ENCODE measurements around the gene SCLY.

The SCLY gene

DNA sequence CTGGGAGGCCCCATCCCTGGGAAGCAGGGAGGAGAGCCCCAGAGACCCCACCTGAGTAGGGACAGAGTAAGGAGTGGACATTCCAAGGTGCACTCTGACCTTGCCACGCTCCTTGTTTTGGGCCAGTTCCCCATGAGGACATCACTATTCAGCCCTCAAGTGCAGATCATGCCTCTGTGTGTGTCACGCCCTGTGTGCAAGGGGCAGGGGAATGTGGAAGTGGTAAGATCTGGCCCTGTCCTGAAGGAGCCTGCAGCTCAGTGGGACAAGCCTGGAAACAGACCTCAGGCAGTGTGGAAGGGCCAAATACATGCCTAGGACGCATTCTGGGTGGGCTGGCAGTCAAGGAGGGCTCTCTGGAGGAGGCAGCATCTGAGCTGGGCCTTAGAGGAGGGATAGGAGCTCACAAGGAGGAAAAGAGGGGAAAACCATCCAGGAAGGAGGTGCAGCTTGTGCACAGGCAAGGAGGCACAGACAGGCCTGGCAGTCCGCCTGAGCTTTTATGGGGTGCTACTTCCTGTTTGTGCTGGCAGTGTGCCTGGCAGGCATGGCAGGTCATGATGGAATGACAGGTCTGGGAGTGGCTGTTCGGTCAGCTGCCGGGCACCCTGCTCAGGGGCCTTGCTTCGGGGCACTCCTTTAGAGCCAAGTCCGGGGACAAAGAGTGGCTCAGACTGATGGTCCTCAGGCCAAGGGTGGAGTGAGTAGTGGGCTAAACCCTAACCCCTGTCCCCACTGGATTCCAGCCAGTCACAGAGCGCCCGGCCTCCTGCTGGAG, 80.9 kb downstream of the SCLY start:
- no peak for DNase-seq

DNA sequence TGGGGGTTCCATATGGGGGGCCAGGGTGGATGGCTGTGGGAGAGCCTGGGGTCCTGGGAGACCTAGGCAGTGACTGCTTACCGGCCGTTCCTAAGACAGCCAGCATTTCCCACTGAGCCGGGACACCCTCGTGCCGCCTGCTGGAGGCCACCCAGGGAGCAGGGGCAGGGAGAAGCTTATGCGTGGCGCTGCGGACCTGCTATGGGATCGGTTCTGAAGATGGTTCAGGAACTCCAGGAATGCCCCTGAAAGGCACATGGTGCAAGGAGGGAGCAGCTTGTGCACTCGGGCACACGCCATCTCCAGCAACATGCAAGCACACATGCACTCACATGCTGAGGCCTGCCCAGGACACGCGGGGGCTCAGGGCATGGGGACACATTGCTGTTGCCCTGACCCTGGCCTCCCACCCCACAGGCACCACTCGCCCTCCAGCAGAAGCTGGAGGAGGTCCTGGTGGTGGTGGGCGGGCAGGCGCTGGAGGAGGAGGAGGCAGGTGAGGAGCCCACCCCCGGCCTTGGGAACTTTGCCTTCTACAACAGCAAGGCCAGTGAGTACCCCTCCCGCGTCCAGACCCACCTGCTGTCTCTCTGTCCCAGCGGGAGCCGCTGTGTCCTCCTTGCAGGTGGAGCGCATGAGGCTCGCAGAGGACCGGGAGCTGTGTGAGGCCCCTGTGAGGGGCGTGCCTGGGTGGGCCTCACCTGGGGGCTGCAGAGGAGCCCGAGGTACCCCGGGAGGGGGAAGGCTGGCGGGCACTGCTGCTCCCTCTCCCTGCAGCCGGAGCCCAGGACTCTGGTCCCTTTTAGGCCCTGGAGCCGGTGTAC, 81.8 kb downstream of the SCLY start:
- no peak for DNase-seq

DNA sequence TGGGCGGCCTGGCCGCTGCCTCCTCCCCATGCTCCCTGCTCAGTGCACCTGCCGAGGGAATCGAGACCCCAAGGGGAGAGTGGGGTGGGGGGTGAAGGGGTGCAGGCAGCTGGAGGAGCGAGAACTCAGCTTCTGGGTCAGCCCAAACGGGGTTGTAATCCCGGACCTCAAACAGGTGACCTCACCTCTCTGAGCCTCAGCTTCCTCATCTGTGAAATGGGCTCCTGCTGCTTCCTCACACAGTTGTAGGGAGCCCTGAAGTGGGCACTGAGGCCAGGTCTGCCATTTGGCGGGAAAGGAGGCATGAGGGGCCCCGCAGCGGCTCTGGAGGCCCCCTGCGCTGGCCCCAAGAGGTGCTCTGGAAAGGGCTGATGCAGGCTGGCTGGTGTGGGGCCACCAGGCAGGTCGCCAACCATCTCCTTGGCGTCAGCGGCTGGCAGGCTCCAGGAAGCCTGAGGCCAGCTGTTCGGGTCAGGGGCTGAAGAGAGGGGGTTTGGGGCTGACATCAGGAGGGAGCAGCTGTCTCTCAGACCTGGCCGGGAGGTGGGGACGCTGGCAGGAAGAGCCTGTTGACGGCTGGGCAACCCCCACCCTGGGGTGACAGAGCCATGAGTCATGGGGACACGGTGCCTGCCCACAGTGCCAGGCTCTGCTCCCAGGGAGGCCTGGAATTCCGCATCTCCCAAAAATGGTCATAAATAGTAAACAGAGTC, 82.6 kb downstream of the SCLY start:
- no peak for DNase-seq

DNA sequence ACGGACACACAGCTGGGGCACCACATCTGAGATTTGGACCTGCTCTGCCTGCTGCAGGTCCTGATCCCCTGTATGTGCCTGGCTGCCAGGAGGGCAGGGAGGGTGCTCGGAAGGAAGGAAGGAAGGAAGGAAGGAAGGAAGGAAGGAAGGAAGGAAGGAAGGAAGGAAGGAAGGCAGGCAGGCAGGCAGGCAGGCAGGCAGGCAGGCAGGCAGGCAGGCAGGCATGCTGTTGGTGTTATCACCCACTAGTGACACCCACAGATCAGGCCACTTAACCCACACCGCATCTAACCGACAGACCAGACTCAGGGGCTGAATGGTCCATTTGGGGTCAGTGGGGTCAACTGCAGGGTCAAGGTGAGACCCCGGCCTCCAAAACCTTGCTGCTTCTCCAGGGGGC, 83.5 kb downstream of the SCLY start:
- no peak for DNase-seq

DNA sequence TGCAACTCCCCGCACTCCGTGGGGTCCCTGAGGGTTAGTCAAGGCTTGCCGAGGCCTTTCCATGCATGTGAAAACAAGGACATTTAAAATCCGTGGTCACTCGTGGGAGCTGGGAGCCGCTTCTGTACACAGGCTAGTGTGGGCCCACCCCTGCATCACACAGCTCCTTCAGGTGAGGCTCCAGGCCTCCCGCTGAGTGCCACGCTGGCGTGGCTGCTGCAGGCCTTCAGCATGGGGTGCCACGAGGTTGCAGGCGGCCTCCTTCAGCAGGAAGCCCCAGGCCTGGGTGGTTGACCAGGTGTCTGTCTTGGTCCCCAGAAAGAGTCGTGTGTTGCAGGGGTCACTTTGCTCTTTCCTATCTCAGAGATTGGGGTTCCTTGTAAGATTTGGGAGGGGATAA, 84.2 kb downstream of the SCLY start:
- DNase-seq = no peak

DNA sequence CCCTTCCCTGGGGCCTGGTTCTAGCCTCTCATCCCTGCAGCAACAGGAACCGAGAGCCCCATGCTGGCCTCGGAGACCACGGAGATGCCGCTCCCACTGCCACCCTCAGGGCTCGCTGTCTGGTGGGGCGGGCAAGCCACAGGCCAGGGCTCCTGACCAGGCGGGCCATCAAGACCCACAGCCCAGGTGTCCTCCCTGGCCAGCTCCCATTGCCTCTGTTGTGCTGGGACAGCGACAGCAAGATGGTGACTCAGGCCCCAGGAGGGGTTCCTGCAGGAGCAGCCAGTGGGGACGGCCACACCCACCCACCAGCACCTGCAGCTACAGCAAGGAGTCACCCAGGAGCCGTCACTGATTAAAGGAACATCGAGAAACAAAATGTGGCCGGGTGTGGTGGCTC, 85.0 kb downstream of the SCLY start:
- no peak for DNase-seq

DNA sequence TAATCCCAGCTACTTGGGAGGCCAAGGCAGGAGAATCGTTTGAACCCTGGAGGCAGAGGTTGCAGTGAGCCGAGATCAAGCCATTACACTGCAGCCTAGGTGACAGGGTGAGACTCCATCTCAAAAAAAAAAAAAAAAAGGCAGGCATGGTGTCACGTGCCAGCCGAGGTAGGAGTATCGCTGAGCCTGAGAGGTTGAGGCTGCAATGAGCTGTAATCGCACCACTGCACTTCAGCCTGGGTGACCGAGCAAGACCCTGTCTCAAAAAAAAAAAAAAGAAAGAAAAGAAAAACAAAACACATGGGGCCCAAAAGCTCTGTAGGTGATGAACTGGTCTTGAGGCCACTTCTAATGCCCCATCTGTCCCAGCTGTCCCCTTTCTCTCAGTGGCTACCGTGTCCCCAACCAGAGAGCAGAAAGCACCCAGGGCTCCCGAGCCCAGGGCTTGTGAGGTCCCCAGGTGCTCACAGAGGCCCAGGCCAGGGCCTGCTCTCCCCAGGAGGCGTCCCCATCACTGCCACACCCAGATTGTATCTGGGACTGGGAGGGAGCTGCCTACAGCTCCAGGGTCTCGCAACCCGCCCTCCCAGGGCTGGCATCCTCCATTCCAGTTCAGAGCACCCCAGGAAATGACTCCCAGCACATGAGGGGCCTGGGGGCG, 86.2 kb downstream of the SCLY start:
- DNase-seq = no peak

DNA sequence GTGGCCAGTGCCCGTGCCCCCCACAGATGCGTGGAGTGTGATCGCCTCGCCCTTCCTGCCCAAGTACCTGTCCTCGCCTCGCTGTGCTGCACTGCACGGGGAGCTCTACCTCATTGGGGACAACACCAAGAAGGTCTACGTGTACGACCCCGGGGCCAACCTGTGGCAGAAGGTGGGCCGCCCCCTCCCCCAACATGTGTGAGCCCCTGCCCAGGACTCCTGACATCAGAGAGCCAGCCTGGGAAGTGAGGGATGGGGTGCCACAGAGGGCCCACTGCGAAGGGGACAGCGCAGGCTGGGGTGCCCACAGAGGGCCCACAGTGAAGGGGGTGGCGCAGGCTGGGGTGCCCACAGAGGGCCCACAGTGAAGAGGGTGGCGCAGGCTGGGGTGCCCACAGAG, 88.2 kb downstream of the SCLY start:
- no peak for DNase-seq
